NCI-H1694 (cell line): ENCODE data around the gene APOL1.

ENCODE experiments used
- DNase-seq: peaks from one replicate; lab custom pipeline; 2025; lab: John Stamatoyannopoulos, UW

The APOL1 gene

DNA sequence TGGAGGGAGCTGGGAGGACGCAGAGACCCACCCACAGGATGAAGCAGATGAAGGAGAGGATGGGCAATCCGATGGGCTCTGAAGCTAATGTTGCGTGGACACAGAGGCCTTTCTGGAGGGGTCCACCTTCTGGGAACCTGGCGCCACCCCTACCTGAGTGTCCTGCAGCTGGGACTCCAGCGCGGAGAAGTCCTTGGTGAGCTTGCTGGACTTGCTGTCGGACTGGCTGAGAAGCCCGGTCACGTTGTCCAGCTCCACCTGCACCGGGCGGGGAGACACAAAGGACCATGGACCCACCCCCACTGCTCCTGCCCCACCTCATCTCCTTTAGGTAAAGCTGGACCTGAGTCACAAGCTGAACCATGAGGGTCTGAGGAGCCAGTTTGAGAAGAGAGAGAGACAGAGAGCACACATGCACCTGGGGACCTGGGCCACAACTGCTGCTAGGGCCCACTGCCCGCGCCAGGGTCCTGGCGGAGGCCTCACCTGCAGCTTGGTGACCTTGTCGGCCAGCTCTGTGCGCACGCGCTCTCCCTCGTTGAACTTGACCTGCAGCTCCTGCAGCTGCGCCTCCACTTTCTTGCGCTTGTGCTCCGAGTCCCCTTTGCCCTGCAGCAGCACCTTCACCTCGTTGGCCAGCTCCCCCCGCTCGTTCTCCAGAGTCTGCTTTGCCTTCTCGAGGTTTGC, 40.8 kb downstream of the APOL1 start:
- no peak for DNase-seq

DNA sequence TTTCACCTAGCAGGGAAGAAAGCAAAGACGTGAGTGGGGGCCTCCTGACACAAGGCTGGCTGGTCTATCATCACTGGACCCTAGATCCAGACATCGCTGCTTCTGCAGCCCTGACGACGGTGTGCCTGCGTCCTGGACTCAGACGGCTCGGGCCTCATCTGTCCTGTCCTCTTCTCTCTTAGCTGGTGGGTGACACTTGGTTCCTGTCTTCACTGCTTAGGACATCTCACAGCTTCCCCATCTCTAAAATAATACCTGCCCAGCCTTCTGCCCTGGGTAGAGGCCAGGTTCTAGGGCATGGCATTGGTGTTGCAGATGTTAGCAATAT, 41.3 kb downstream of the APOL1 start:
- no peak for DNase-seq

DNA sequence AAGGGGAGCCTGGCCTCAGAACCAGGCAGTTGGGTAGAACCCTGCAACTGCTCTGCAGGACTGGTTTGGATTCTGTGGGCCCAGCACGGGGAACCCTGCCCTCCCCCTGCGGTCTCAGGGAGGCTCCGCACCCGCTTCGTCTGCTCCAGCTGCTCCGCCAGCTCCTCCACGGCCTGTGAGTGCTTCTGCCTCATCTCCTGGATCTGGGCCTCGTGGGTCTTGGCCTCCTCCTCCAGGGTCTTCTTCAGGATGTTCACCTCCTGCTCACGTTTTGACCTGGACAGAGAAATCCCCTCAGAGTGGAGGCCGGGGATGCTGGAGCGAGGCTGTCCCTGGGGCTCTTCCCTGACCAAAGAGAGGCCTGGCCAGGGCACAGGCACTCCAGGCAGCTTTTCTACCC, 41.9 kb downstream of the APOL1 start:
- no peak for DNase-seq

DNA sequence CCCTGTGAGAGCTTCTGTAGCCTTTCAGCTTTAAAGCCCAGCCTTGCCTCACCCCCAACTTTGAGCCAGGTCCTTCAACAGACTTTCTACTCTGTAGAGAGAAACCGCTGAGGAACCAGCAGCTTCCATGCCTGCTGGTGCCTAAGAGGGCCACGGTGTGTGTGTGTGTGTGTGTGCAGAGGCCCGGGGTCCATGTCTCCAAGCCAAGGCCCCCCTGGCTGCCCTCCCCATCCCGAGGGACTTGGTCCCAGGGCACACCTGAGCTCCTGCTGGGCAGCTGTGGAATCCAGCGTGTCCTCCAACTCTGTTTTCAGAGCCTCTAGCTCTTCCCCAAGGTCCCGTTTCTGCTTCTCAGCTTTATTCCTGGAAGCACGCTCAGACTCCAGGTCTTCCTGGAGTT, 42.3 kb downstream of the APOL1 start:
- DNase-seq, result no peak

DNA sequence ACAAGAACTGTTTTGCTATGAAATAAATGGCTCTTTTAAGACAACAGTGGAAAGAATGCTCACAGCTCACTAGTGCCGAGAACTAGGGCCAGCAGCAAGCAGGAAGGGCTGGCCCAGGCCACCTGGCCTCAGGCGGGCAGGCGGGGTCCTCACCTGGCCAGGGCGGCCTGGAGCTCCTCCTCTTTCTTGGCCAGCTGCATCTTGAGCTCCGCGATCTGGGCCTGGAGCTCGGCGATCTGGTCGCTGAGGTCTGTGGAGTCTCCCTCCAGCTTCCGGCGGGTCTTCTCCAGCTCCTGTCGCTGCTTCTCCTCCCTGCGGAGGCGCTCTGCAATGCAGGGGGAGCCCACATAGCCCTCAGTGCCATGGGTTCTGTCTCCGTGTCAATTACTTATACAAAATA, 43.8 kb downstream of the APOL1 start:
- DNase-seq, result no peak

DNA sequence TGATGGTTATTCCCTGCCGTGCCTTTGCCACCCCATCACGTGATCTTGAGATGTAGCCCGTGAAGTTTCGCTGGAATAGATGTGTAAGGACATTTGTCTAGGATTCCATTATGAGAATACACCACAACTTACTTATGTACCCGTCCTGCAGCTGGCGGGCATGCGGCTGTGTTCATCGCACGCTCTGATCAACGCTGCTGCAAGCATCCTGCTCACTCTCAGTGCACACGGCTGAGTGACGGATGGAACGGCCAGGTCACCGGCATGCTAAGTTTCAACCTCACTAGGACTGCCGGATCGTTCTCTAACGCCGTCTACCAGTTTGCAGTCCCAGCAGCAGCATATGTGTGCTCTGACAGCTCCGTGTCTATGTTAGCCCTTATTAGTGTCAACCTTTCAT, 44.6 kb downstream of the APOL1 start:
- DNase-seq, result no peak

DNA sequence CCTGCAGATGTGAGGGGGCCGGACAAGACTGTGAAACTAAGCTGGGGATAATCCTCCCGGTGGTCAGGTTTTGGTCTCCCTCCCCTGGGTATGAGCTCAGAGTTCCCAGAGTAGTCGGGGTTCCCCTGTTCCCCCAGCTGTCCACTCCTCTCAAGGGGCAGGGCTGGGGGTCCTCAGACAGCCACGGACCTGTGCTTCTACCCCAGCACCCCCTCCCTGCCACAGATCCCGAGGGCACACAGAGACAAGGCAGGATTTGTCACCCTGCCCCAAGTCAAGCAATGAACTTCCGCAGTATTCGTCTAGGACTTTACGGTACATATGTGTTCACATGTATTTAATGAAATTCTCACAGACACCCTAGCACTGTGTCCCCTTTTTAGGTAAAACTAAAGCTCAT, 45.2 kb downstream of the APOL1 start:
- DNase-seq, result no peak

DNA sequence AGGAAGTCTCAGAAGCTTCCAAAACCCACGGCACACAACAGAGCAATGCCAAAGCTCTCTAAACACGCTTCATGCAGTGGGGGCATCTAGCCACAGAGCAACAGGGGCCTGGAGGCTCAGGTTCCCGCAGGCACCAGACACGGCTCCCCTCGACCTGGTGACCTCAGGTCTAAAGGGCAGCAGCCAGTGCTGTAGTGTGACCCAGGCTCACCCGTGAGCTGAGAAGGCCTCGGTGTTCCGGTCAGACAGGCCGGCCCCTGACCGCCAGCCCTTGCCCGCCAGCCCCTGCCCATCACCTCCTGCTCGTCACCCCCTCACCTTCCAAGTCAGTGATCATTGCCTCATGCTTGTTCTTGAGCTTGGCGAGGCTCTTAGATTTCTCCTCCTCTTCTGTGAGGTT, 45.7 kb downstream of the APOL1 start:
- no peak for DNase-seq

DNA sequence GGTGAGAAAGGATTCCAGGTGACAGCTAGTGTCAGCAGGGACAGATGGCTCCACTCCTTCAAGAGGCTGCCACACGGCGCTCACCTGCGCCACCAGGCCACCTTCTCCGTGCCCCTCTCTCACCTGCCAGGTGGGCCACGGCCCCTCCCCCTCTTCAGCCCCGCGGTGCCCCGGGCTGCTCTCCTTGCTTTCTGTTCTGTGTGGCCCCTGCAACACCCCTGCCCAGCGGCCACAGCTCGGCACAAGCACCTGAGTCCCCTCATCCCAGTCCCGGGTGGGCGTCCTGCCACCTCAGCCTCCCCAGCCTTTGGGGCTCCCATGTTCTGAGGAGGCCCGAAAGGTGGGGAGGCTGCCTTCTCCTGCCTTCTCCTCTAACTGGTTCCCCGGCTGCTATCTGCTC, 46.4 kb downstream of the APOL1 start:
- DNase-seq, result no peak

DNA sequence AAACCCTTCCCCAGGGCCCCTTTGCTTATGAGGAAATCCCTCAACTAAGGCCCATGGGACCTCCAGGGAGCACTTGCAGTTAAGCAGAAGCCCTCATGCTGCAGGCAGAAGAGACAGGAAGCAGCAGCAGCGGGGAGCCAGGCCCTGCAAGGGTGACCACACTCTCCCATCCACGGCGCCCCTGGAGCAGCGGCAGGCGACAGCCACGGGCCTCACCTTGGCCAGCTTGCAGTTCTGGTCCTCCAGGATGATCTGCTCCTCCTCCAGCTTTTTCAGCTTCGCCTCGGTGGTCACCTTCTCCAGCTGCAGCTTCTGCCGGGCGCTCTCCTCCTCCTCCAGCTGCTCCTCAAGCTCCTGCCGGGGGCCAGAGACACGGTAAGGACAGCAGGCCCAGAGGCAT, 47.0 kb downstream of the APOL1 start:
- DNase-seq, result no peak

DNA sequence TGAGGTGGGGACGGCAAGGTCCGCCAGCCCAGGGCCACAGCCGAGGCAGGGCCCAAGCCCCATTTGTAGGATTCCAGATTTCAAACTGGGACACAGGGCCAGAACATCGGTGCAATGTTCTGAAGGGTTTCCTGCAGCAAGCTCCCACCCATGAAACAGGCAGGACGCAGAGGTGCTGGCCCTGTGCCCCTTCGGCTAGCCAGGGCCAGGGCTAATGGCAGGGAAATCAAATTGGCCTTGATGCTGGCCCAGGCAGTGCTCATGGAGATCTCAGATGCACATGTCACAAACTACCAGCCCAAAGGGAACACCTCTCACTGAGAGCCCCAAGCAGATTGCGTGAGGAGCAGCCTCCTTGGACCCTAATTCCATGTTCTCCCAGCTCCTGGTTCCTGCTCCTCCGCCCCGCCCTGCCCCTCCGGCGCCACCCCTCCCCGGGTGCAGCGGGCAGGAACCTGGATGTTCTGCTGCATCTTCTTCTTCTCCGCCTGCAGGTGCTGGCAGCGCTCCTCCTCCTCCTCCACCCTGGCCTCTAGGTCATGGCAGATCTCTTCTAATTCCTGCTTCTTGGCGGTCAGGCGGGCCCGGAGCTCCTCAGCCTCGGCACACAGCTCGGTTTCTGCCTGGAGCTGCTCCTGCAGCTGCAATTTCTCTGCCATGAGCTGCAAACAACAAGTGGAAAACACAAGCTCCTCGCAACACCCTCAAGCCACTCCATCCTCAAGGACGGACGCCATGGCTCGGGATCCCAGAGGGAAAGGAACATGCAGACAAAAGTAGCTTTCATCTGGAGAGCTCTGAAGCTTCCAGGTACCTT, 47.7 kb downstream of the APOL1 start:
- DNase-seq, result no peak

DNA sequence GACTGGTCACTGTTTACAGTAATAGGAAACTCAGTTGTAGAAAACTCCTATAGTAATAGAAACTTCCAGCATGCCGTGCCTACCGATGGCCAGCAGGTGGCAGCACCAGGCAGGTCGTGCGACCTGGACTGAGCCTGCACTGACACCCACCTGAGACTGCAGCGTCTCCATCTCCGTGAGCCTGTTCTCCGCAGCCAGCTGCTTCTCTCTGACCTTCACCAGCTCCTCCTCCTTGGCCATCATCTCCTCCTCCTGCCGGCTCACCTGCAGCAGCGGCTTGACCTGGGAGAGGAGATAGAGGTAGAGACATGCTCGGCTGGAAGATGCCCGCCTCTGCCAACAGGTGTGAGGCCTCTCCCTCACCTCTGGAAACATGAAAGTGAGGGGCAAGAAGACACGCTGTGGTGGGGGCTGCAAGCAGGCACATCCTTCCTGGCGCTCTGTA, 48.5 kb downstream of the APOL1 start:
- peak; percentile 36 for DNase-seq

DNA sequence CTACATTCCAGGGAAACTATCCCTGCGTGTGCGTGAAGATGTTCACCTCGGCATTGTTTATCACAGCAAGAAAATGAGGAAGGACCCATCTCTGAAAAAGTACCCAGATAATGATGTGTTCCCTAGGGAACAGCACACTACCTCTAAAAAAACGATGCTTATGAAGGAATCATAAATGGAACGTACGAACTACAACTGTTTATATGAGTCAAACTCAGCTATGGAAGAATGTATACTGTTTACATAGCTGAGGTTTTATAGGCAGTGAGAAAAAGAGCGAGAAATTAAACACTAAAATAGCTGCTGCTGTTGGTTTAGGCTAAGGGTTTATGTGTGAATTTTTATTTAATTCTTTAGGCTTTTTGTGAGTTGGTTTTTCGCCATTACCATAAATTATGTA, 48.9 kb downstream of the APOL1 start:
- DNase-seq, result no peak

DNA sequence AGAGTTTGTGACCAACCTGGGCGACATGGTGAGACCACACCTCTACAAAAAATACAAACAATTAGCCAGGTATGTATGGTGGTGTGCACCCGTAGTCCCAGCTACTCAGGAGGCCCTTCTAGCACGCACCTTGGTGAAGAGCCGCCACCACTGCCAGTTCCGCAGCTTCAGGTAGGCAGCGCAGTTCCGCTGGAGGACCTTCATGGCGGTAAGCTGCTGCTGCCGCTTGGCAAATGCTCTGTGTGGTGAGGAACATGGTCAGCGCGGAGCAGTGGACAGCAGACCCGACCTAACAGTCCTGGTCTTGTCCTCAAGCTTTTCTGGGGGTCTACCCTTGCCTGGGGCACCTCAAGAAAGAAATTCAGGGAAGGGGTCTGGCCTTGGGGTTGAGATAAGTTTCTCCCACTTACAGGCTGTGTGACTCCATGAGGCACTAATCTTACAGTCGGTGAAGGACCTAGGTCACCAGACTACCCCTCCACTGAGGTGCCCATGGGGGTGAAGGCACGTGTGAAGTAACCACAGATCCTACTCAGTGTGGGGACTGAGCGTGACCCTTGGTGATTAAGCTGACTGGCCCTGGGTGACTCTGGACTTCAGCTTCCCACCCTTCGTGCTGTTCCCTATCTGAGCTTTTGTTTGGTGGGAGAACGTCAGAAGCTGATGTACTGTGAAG, 49.6 kb downstream of the APOL1 start:
- DNase-seq, result no peak

DNA sequence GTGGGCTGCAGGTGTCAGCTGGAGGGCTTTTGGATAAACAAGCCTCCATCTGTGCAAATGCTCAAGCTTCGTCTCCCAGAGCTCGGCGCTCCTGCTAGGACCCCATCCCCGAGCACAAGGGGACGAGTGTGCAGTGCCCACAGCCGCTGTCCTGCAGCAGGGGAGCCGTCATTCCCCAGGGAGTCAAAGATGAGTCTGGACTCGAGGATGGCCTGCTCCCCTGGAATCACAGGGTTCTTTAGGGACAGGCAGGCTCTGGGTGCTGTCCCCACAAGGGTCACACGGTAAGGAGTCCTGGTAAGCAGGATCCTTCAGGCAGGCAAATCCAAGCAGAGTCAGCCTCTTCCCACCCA, 50.2 kb downstream of the APOL1 start:
- DNase-seq, result no peak

DNA sequence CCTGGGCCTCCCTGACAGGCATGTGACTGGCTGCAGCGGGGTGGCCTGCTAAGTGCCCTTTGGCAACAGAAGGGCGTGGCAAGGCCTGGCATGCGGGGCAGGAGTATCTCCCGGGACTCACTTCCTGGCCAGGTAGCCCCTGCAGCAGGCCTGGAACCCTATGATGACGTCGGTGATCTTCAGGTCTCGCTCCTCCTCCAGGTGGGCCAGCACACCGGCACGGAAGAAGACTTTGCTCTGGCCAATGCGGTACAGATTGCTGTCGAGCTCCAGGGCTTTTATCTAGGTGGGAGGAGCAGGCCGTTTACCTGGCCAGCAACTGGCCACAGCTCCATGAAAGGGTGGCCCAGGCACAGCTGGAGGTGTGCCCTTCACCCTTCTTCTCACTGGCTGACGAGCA, 50.9 kb downstream of the APOL1 start:
- no peak for DNase-seq

DNA sequence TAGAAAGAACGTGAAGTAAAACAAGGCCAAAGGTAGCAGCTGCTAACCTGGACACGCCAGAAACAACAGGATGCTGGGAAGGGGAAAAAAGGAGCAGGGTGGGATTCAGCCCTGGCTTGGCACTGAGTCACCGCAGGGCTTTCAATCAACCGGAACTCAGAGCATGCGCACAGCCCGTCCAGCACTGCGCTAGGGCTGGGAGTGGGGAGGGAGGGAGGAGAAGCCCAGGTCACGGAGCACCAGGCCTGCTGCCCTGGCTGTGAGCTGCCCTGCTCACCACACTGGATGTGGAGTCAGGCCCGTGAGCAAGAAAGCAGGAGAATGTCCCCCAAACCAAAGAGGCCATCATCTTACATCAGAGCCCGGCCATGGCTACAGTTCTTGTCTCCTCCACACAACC, 51.5 kb downstream of the APOL1 start:
- DNase-seq, result no peak

DNA sequence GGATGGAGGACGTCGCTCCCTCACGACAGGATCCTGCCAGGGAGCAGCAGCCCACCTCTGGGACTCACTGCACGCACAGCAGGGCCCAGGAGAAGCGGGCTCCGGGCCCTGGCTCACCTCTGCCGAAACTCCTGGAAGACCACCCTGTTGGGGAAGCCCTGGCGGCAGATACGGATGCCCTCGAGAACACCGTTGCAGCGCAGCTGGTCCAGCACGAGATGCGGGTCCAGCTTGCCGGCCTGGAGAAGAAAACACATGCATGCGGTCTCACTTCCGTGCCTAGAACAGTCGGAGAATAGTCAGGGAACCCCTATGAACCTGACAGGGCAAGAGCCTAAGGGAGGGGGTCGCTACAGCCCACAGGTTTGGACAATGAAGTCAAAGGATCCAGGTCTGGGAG, 52.9 kb downstream of the APOL1 start:
- DNase-seq, result no peak

DNA sequence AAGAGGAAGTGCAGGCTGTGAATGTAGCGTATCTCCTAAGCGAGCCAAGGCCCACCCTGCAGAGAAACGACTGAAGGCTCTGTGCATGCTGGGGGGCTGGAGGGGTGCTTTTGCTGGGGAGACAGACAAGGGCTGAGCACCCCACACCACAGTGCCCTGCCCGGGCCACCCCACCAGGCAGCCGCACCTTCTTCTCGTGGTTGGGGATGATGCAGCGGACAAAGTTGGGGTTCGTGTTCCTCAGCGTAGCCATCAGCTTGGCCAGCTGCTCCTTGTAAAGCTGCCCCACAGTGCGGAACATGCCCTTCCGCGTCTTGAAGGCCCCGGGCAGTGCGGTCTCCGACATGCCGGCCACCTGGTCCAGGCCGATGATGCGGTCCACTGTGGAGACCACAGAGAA, 53.3 kb downstream of the APOL1 start:
- DNase-seq, result no peak

DNA sequence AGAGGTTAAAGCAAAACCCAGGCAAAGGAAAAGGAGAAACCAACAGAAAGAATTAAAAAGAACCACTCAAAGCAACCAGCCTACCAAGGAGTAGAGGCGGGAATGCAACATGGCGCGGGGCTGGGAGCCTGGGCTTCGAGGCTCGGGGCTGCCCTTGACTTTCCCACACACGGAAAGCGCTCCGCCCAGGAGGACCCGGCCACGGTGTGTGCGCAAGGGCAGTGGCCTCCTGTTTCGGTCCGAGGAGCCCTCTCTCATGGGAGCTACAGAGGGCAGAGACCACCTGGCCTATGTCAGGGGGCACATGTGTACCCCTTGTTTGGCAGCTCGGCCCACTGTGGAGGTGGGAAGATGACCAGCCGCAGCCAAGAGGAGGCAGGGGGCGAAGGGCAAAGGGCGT, 55.9 kb downstream of the APOL1 start:
- no peak for DNase-seq

DNA sequence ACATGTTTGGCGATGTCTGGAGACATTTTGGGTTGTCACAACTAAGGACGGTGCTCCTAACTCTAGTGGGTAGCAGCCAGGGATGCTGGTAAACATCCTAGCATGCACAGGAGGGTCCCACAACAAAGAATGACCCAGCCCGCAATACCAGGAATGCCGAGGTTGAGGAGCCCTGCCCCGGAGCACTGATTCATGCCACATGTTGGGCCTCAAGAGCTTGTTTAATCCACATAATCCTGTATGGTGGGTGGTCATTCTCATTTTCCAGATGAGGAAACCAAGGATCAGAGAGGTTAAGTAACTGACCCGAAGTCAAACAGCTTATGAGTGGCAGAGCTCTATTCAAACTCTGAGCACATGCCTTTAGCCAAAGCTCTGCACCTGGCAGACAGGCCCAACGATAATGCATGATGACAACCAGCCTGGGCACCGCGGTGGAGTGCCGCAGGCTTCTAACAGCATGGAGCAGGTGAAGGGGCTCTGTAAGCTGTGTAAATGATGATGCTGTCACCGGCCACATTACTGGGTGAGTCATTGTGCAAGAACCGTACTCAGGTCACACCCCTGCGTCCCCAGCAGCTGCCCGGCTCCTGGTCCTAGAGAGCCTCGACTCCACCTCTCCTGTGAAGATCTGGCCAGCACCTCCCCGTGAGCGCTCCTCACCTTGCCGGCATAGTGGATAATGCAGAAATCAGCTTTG, 58.6 kb downstream of the APOL1 start:
- no peak for DNase-seq

DNA sequence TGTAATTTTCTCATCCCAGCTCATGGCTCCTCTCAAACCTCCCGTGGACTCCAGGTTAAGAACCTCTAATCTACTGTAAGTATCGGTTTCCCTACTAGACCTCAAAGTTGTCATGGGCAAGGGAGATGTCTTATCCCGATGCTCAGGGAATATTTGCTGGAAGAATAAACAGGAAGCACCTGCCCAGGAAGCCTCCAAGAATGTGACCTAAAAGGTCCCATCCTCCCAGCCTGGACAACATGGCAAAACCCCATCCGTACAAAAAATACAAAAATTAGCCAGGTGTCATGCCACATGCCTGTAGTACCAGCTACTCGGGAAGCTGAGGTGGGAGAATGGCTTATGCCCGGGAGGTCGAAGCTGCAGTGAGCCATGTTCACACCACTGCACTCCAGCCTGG, 62.4 kb downstream of the APOL1 start:
- no peak for DNase-seq

DNA sequence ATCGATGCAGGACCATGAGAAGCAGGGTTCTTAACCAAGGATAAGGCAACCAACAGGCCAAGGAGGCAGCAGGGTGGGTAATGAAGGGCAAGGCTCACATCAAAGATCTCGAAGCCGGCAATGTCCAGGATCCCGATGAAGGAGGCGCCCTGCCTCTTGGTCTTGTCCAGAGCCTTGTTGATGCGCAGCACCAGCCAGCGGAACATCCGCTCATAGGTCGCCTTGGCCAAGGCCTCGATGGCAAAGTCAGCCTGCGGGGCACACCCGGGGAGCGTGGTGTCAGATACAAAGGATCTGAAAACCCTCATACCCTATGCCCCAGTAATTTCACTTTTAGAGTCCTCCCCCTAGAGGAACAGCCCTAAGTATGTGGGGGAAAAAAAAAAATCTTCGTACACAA, 63.5 kb downstream of the APOL1 start:
- no peak for DNase-seq
